Upper lobe of left lung (tissue), 4 donors: ENCODE measurements around the gene SPAG16.

Experiments
- POLR2A ChIP-seq, 4 donors: fragments of 450-650 bp; IDR thresholded peaks; one replicate each; pipeline ENCODE4 v1.5.1; 2016 to 2017; ENCODE audit warnings: antibody characterized with exemption in 4 of 4, mild to moderate bottlenecking in 2 of 4
- POLR2AphosphoS5 ChIP-seq, 2 donors: sonication (generic); formaldehyde crosslinking; IDR thresholded peaks; one replicate each; pipeline ENCODE4 v1.5.1; 2017; ENCODE audit warnings: antibody characterized with exemption in 2 of 2
- TF ChIP-seq, protein P1 (sequence below), 6 experiments: fragments of 450-650 bp in 4 of 6; fragments of 200-600 bp in 2 of 6; sonication (generic) in 2 of 6; IDR thresholded peaks; one replicate each; pipeline ENCODE4 v1.5.1; 2016 to 2019; ENCODE audit warnings: antibody characterized with exemption in 6 of 6

GRCh38 chr2:214410128-214410775 is 1126.0 kb downstream of the SPAG16 start:
- TF ChIP-seq POLR2A (IDR thresholded peaks at IDR 0.05) = no peak
- TF ChIP-seq, protein P1, sequence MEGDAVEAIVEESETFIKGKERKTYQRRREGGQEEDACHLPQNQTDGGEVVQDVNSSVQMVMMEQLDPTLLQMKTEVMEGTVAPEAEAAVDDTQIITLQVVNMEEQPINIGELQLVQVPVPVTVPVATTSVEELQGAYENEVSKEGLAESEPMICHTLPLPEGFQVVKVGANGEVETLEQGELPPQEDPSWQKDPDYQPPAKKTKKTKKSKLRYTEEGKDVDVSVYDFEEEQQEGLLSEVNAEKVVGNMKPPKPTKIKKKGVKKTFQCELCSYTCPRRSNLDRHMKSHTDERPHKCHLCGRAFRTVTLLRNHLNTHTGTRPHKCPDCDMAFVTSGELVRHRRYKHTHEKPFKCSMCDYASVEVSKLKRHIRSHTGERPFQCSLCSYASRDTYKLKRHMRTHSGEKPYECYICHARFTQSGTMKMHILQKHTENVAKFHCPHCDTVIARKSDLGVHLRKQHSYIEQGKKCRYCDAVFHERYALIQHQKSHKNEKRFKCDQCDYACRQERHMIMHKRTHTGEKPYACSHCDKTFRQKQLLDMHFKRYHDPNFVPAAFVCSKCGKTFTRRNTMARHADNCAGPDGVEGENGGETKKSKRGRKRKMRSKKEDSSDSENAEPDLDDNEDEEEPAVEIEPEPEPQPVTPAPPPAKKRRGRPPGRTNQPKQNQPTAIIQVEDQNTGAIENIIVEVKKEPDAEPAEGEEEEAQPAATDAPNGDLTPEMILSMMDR (IDR thresholded peaks at IDR 0.05) = no peak
- TF ChIP-seq POLR2AphosphoS5 (IDR thresholded peaks at IDR 0.05) = no peak
